Activated T-cell treated with anti-CD3 and anti-CD28 coated beads, Interleukin-2, amount 50 U/mL, for 72 hours (primary cell): ENCODE results near the gene ESYT2. TPM values are rescaled to one million over a fixed set of nuclear protein-coding genes. Genes with fewer than 3 reads are reported as not detected.
"Not testable (repeated sequence)": the region's sequence is repeated elsewhere in the genome, so short reads cannot be mapped to it uniquely, and the experiment has no call there.

Source experiments
- ATAC-seq, 2 donors: fragments of 150-1000 bp; cut with Tn5 transposase; replicated peaks in 1 of 2; 2 replicates each; pipeline ENCODE4 v1.10.0; 2021; ENCODE audit warnings: moderate library complexity in 2 of 2, mild to moderate bottlenecking in 1 of 2
- DNase-seq, 2 donors: peaks; one replicate each; pipeline ENCODE4 v3.0.0; 2021 to 2022; ENCODE audit warnings: mixed read lengths in 1 of 2
- H3K27ac Mint-ChIP-seq: one replicate; pipeline ENCODE4 v1.8.0; 2022; ENCODE audit warnings: mild to moderate bottlenecking, moderate library complexity, mixed read lengths
- H3K27me3 Mint-ChIP-seq: one replicate; pipeline ENCODE4 v1.8.0; 2022; ENCODE audit warnings: low read depth, mixed read lengths
- H3K36me3 Mint-ChIP-seq, 2 donors: one replicate each; pipeline ENCODE4 v1.8.0; 2022; ENCODE audit warnings: mixed read lengths in 2 of 2, mild to moderate bottlenecking in 1 of 2; ENCODE audit not compliant: insufficient read depth in 2 of 2
- H3K4me1 Mint-ChIP-seq: one replicate; pipeline ENCODE4 v1.8.0; 2022; ENCODE audit warnings: low read depth, mixed read lengths
- H3K4me3 Mint-ChIP-seq, 2 donors: one replicate each; pipeline ENCODE4 v1.8.0; 2022; ENCODE audit warnings: mild to moderate bottlenecking in 2 of 2, mixed read lengths in 2 of 2, moderate library complexity in 2 of 2
- H3K9me3 Mint-ChIP-seq, 2 donors: one replicate each; pipeline ENCODE4 v1.8.0; 2022; ENCODE audit warnings: mixed read lengths in 2 of 2
- total RNA-seq, 2 donors: library from RNA; stranded (reverse); gene quantifications; one replicate each; pipeline ENCODE4 v1.2.3, GENCODE V29; 2022

ESYT2 gene
- total RNA-seq, 2 donors from 2014 or later: 68.6 to 68.8 TPM

- H3K4me3 Mint-ChIP-seq: no peak overlapping the region
- no peak overlapping the region for H3K27ac Mint-ChIP-seq
- DNase-seq (no peak), ATAC-seq (no peak)
- peaks cover 1 to 4% of the 10 kb centered on the region in 2 donors for H3K36me3 Mint-ChIP-seq
- no peaks in the 10 kb centered on the region for H3K9me3 Mint-ChIP-seq
- H3K27me3 Mint-ChIP-seq: no peaks in the 10 kb centered on the region
- H3K4me1 Mint-ChIP-seq: peaks cover 34% of the 10 kb centered on the region
Observed at GRCh38 chr7:158849442-158849767, 20.1 kb upstream of the ESYT2 start.

GRCh38 chr7:158847451-158847866, 18.1 kb upstream of the ESYT2 start:
- peak; percentile 79 to 91 for ATAC-seq
- Mint-ChIP-seq H3K27me3 (no peaks in the 10 kb centered on the region), H3K9me3 (no peaks in the 10 kb centered on the region), H3K4me3 (peak overlapping the region; percentile 74 to 87), H3K27ac (peak overlapping the region; percentile 93), H3K36me3 (peaks cover 1 to 4% of the 10 kb centered on the region in 2 donors), H3K4me1 (peaks cover 42% of the 10 kb centered on the region)
- peak; percentile 20 to 25 for DNase-seq

GRCh38 chr7:158846304-158846703, 17.0 kb upstream of the ESYT2 start:
- no peak for DNase-seq
- Mint-ChIP-seq H3K27ac (no peak overlapping the region), H3K4me3 (no peak overlapping the region), H3K36me3 (peaks cover 1 to 4% of the 10 kb centered on the region in 2 donors), H3K4me1 (peaks cover 45% of the 10 kb centered on the region), H3K9me3 (no peaks in the 10 kb centered on the region), H3K27me3 (no peaks in the 10 kb centered on the region)
- no peak for ATAC-seq

DNA sequence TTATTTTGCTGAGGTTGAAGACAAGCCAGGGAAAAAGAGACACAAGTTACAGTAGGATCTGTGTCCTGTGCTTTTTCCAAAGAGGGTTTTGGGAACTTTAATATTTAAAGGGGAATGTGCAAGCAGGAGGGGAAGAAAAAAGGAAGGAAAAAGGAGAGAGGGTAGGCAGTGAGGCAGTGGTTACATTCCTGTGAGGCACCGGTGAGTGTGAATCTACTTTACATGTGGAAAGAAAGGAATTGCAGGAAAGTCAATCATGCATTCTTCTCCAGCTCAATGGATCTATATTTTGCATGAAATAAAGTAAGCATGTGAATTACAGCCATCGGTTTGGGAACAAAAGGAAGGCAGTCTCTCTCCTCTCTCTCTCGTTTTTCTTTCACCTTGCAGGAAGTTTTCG, 14.5 kb upstream of the ESYT2 start:
- peaks cover 1 to 4% of the 10 kb centered on the region in 2 donors for H3K36me3 Mint-ChIP-seq
- no peak for ATAC-seq

DNA sequence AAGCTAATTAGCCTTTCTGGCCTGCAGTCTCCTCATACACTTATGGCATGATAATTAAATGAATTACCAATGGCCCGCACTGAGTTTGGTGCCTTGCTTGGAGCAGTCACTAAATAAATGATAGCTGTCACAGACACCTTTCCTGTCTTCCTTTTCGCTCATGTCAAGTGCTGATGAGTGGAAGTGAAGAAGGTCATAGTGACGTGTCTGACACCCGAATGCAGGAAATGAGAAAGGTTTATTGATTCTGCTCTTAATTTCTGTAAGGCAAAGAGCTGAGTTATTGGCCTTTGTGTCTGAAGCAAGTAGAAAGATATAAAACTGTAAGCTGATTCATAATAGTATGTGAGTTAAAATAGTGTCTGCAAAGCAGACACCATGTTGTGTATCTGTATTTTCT, 13.2 kb upstream of the ESYT2 start:
- H3K36me3 Mint-ChIP-seq: peaks cover 0 to 3% of the 10 kb centered on the region in 2 donors

More for the DNA sequence above, 14.5 kb upstream of the ESYT2 start:
- DNase-seq: no peak
- Mint-ChIP-seq H3K4me1 (peaks cover 38% of the 10 kb centered on the region), H3K27ac (peak overlapping the region; percentile 24), H3K9me3 (no peaks in the 10 kb centered on the region), H3K4me3 (no peak overlapping the region), H3K27me3 (no peaks in the 10 kb centered on the region)

DNA sequence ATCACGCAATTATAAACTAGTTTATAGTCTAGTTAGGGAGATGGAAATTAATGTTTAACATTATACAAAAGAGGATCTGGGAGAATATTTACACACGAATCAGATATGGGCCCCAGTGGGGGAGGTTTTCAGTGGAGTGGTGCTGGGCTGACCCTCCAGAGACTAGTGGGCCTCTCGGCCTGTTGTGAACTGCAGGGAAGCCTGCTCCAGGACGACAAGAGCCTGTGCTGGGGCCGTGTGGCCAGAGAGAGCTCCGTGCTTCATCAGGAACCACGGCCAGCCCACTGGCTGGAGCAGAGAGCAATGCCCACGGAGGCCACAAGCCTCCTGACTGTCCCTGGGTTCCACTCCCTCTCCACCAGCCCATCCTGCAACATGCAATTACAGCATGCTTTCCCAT, 11.3 kb upstream of the ESYT2 start:
- H3K9me3 Mint-ChIP-seq: no peaks in the 10 kb centered on the region
- H3K27ac Mint-ChIP-seq: no peak overlapping the region
- H3K27me3 Mint-ChIP-seq: no peaks in the 10 kb centered on the region
- H3K4me1 Mint-ChIP-seq: peaks cover 17% of the 10 kb centered on the region
- ATAC-seq (no peak), DNase-seq (no peak)
- no peak overlapping the region for H3K4me3 Mint-ChIP-seq
- H3K36me3 Mint-ChIP-seq: peaks cover 0 to 3% of the 10 kb centered on the region in 2 donors

More for the DNA sequence above, 13.2 kb upstream of the ESYT2 start:
- Mint-ChIP-seq H3K9me3 (no peaks in the 10 kb centered on the region), H3K4me1 (peaks cover 25% of the 10 kb centered on the region), H3K27ac (peak overlapping the region; percentile 3), H3K27me3 (no peaks in the 10 kb centered on the region), H3K4me3 (peak overlapping the region in 1 of 2 donors; percentile 7)
- ATAC-seq (peak; percentile 46 to 86), DNase-seq (no peak)

DNA sequence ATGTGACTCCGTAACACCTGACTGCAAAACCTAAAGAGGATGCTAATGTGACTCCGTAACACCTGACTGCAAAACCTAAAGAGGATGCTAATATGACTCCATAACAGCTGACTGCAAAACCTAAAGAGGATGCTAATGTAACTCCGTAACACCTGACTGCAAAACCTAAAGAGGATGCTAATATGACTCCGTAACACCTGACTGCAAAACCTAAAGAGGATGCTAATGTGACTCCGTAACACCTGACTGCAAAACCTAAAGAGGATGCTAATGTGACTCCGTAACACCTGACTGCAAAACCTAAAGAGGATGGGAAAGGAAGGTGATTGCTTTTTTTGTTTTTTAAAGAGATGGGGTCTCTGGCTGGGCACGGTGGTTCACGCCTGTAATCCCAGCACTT, 9.9 kb upstream of the ESYT2 start:
- H3K9me3 Mint-ChIP-seq, H3K4me3 Mint-ChIP-seq, ATAC-seq, H3K36me3 Mint-ChIP-seq, DNase-seq, H3K27me3 Mint-ChIP-seq, H3K27ac Mint-ChIP-seq: not testable (repeated sequence)
- H3K4me1 Mint-ChIP-seq: peaks cover 11% of the 10 kb centered on the region

DNA sequence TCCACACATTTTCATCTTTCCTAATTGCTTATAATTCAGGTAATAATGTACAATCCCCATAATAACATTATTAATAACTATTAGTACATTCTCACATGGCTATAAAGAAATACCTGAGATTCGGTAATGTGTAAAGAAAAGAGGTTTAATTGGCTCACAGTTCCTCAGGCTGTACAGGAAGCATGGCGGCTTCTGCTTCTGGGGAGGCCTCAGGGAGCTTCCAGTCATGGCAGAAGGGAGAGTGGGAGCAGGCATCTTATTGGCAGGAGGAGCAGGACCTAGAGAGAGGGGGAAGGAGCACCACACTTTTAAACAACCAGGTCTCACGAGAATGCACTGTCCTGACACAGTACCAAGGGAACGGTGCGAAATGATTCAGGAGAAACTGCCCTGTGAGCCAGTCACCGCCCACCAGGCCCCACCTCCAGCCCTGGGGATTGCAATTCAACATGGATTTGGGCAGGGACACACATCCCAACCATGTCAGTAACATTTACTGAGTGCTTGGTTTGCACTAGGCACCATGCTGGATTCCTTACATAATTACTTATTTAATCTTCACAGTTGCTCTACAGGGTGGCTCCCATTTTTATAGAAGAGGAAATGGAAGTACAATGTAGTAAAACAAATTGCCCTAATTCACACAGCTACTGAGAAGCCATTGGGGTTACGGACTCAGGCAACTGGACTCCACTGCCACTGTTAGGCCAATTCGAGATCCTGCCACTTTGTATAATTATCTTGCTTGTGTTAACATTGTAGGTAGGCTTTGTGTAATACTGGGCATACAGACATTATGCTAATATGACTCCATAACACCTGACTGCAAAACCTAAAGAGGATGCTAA, 8.7 kb upstream of the ESYT2 start:
- no peak overlapping the region for H3K4me3 Mint-ChIP-seq
- no peaks in the 10 kb centered on the region for H3K9me3 Mint-ChIP-seq
- H3K27me3 Mint-ChIP-seq: no peaks in the 10 kb centered on the region
- ATAC-seq (no peak), DNase-seq (no peak)
- H3K4me1 Mint-ChIP-seq: peaks cover 9% of the 10 kb centered on the region
- no peaks in the 10 kb centered on the region for H3K36me3 Mint-ChIP-seq
- no peak overlapping the region for H3K27ac Mint-ChIP-seq

GRCh38 chr7:158836692-158837091, 7.4 kb upstream of the ESYT2 start:
- Mint-ChIP-seq H3K36me3 (no peaks in the 10 kb centered on the region), H3K27ac (no peak overlapping the region), H3K4me1 (peaks cover 6% of the 10 kb centered on the region), H3K9me3 (no peaks in the 10 kb centered on the region), H3K27me3 (no peaks in the 10 kb centered on the region), H3K4me3 (no peak overlapping the region)
- ATAC-seq: no peak
- no peak for DNase-seq

DNA sequence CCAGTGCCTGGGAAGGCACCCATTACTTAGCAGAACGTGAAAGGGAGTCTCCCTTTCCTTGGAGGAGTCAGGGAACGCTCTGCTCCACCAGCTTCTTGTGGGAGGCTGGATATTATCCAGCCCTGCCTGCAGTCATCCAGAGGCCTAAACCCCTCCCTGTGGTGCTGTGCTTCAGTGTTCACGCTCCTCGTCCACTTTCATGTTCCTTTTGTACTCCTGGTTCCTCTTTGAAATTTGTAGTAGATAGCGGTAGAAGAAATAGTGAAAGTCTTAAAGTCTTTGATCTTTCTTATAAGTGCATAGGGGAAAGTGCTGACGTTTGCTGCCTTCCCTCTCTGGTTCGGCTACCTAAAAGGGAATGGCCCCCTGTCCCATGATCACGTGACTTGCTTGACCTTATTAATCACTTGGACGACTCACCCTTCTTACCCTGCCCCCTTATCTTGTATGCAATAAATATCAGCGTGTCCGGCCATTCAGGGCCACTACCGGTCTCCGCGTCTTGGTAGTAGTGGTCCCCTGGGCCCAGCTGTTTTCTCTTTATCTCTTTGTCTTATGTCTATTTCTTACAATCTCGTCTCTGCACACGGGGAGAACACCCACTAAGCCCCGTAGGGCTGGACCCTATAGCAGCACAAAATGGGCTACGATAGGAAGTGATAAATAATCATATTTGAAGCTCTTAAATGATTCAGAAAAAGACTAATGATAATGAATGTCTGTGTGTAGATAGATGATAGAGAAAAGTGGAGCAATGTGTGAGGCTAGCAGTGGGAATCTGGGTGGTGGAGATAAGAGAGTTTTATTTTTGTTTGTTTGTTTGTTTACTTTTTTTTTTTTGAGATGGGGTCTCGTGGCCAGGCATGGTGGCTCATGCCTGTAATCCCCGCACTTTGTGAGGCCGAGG, 5.8 kb upstream of the ESYT2 start:
- Mint-ChIP-seq H3K36me3 (no peaks in the 10 kb centered on the region), H3K4me3 (no peak overlapping the region), H3K4me1 (peaks cover 10% of the 10 kb centered on the region), H3K27ac (no peak overlapping the region), H3K27me3 (no peaks in the 10 kb centered on the region), H3K9me3 (no peaks in the 10 kb centered on the region)
- ATAC-seq: no peak
- DNase-seq: no peak

DNA sequence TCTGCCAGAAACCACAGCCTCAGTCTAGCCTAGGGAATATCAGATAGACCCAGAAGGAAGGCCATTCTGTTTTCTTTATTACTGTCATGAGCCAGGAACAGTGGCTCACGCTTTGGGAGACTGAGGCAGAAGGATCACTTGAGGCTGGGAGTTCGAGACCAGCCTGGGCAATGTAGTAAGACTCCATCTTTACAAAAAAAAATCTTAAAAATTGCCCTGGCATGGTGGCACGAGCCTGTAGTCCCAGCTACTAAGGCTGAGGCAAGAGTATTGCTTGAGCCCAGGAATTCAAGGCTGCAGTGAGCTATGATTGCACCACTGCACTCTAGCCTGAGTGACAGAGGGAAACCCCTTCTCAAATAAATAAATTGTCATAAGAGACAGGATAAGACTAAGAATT, 3.7 kb upstream of the ESYT2 start:
- Mint-ChIP-seq H3K4me1 (peaks cover 12% of the 10 kb centered on the region), H3K27me3 (no peaks in the 10 kb centered on the region), H3K9me3 (no peaks in the 10 kb centered on the region), H3K36me3 (peaks cover under 1 to 2% of the 10 kb centered on the region in 2 donors), H3K27ac (no peak overlapping the region), H3K4me3 (no peak overlapping the region)
- ATAC-seq (no peak), DNase-seq (no peak)

DNA sequence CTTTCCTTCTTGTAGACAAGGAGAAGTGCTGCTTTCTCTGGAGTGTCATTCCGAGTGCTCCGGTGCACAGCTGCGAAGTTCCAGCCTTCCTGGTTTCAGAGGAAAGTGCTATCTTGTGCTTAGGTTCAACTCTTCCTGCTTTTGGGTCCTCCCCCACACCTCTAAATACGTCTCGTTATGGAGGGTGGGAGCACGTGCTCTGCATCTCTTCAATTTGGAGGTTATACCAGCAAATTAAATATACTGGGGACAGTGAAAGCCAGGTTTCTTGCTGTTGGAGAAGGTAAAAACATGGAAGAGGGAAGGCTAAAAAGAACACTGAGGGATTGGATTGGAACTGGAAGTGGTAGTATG, 2.4 kb upstream of the ESYT2 start:
- no peak for DNase-seq
- peaks cover 25% of the 10 kb centered on the region for H3K4me1 Mint-ChIP-seq
- peaks cover 7 to 8% of the 10 kb centered on the region in 2 donors for H3K36me3 Mint-ChIP-seq
- H3K27me3 Mint-ChIP-seq: no peaks in the 10 kb centered on the region
- H3K27ac Mint-ChIP-seq: no peak overlapping the region
- peak overlapping the region in 1 of 2 donors; percentile 85 for H3K4me3 Mint-ChIP-seq
- ATAC-seq: no peak
- no peaks in the 10 kb centered on the region for H3K9me3 Mint-ChIP-seq

DNA sequence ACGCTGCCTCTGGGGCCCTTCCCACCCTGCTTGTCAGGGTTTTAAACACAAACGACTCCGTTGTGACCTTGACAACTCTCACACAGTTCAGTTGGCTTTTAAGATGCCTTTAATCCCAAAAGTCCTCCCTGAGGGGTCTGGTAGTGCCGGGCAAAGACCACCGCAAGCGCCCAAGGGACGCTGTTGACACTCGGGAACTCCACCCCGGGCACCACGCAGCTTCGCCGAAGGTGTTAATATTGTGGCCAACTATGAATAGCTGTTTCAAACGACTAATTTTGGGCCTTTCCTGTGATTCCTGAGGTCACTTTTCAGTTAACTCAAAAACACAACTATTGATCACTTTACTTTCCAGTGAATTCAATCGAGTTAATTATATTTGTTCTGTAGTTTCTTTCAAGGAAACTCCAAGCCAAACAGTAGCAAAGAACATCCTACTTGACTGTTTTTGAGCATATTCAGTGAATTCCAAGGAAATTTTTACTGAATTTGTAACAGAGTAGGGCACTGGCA, 958 bp upstream of the ESYT2 start:
- Mint-ChIP-seq H3K4me3 (peak overlapping the region; percentile 77 to 85), H3K27me3 (no peaks in the 10 kb centered on the region)

More for the DNA sequence above, 958 bp upstream of the ESYT2 start:
- Mint-ChIP-seq H3K36me3 (peaks cover 7 to 8% of the 10 kb centered on the region in 2 donors), H3K27ac (peak overlapping the region; percentile 54), H3K9me3 (no peaks in the 10 kb centered on the region), H3K4me1 (peaks cover 39% of the 10 kb centered on the region)
- DNase-seq (no peak), ATAC-seq (no peak)
